Right hindlimb (tissue), 1 donor: ENCODE data around the gene STRA6.

Experiments
- DNase-seq: peaks from one replicate; pipeline ENCODE4 v3.0.0-alpha.2; 2018

STRA6 gene

DNA sequence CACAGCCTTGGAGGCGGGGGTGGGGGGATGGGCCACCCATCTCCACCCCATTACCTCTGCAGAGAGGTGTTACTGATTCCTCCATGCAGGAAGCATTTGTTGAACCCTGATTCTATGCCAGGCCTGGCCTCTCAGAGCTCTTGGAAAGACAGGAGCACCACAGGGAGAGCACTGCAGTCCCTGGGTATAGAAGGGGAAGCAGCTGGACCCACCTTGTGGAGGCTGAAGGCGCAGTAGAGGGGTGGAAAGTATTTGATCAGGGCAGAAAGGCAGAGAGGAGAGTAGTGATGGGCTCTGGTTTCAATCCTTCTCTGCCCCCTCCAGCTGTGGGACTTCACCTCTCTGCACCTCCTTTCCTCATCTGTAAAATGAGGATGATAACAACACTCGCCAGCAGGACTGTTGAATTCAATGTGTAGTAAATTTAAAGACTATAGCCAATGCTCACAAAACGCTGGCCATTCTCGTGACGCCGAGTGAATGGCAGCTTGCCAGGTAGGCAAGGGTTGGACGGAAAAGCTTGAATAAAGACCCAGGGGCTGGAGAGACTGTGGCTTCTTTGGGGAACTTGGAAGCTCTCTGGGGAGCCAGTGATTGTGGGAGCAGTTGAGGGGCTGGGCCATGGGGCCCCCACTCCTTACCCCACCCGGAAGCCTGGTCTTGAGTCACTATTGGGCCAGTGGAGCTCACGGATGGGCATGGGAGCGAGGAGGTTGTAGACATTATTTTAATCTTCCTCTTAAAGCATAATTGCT, 25.6 kb upstream of the STRA6 start:
- peak; percentile 63 for DNase-seq

DNA sequence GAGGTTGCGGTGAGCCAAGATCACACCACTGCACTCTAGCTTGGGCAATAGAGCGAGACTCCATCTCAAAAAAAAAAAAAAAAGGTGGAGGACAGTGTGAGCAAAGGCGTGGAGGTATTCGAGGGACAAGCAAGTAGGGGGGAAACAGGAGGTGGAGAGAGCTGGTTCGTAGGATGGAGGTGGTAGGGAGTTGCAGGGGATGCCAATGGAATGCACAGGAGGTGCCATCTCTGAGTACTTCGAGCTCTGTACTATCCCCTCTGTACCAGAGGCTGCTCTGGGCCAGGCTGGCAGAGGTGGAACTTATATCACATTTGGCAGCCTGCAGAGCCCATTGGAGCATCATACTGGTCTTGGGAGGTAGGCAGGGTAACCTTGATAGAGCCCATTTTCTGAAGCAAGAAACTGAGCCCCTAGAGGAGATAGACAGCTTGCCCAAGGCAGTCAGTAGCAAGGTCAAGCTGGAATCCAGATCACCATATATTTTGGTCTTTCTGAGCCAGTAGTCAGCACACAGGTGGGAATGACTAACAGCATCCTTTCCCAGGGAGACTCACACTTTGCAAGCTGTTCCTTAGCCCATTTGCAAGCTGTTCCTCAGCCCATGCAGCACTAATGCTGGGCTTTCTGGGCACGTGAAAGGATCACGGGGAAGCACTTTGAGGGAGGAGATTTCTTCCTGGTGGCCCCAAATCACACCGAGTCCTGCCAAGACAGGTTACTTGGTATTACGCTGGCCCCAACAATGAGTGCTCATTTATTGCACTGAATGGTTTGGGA, 24.4 kb upstream of the STRA6 start:
- DNase-seq: no peak

DNA sequence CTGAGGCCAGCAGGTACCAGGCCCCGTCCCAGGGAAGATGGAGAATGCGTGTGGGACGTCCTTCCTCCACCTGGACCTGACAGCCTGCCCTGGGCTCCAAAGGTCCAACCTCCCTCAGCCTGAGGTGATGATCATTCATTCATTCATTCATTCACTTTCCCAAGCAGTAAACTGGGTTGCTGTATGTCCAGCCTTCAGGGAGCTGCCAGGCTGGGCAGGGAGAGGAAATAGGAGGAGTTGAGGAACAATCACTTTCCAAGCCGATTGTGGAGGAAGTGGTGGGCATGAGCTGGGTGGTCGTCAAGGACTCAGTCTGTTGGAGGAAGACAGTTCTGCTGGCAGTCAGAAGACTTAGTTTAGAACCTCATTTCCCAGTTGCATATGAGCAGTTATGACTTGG, 23.3 kb upstream of the STRA6 start:
- no peak for DNase-seq

DNA sequence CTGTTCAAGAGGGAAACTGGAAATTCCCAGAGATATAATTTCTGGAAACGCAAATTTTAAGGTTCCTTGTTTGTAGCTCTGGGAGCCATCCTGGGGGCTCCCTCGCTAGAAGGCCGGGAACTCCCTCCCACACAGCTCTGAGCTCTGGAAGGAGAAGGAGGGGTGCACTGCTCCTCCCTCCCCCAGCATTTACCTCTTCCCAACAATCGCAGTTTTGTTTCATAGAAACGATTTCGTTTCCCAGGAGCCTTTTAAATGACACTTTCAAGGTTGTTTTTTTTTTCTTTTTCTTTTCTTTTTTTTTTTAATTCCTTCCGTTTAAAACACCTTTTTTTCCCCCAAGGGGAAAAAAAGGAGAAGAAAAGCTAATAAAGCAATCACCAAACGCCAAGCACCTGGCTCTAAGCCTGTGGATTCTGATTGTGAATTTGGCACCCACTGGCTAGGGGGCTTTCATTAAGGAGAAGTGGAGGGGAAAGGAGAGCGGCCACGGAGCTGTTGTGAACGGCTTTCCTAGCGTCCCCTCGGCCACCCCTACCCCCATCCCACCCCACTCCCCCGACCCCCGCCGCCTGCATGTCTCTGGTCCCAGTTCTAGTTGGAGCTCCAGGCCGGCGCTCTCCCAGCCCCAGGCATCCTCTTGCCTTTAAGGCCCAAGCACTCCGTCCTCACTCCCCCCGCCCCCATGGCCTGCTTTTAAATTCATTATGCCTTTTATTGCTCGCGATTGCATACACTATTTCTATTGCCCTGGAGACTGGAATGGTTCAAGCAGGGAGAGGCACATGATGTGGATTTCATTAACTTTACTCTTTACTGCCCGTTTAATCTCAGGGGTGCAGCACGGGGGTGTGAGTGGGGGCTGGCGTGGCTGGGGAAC, 19.9 kb upstream of the STRA6 start:
- no peak for DNase-seq

DNA sequence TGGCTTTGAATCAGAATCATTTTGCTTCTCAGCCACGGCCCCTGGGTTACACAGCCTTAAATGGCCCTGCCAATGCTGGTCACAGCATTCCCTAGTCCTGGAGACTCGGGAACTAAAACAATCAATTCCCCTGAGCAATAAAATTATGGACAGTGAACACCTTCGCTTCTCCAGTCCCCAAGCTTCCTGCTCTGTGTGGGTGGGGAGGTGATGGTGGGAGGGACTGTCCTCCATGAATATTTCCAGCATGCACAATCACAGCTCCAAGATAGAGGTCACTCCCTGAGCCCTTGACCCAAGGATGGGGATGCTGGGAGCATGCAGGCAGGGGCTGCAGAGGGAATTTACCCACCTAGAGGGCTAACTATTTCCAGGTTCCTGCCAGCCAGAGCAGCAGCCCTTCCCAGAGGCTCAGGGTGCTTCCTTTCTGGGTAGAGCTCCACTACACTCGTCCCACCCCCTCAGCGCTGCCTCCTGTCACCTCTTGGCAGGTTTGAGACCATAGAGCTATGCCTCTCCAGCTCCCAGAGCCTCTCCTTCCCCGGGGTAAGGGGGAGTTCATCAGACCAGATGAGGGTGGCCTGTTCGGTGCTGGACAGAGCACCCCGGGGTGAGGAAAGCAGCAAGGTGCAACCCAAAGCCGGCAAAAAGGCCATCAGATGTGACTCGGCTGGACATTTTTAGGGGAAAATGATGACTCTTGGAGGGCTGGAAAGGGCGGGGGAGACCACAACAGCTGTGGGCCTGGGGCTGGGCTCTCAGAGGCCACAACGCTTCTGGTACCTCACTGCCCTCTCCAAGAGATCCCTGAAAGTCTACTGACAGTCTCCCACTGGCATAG, 19.0 kb upstream of the STRA6 start:
- DNase-seq: no peak

DNA sequence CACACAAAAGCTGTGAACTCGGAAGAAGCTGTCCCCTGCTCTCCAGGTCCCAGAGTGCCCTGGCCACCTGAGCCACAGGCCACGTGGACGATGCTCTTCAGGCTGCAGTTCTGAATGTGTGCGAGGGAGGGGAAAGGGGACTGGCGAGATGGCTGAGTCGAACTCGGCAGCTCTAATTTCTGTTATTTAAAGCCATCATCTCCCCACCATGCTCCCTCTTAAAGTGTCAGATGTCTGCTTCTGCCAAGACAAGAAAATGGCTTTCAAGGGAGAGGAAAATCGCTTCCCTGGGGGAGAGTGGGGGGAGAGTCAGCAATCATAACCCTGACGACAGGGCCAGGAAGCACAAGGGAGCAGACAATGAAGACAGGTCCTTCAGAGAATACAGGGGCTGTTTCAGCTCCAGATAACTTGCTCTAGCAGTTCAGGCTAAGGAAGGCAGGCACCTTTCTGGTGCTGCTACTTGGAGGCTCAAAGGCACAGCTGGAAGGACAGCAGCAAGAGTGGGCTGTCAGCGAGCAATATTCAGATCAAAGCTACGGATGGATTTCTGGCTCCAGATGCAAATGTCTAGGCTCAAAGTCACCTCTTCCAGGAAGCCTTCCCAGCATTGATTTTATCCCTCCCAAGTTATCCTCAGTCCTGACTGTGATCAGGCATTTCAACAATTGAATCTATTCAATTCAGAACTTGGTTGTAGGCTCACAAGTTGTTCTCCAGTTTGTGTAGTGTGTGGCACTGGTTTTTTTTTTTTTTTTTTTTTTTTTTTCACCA, 18.1 kb upstream of the STRA6 start:
- no peak for DNase-seq

DNA sequence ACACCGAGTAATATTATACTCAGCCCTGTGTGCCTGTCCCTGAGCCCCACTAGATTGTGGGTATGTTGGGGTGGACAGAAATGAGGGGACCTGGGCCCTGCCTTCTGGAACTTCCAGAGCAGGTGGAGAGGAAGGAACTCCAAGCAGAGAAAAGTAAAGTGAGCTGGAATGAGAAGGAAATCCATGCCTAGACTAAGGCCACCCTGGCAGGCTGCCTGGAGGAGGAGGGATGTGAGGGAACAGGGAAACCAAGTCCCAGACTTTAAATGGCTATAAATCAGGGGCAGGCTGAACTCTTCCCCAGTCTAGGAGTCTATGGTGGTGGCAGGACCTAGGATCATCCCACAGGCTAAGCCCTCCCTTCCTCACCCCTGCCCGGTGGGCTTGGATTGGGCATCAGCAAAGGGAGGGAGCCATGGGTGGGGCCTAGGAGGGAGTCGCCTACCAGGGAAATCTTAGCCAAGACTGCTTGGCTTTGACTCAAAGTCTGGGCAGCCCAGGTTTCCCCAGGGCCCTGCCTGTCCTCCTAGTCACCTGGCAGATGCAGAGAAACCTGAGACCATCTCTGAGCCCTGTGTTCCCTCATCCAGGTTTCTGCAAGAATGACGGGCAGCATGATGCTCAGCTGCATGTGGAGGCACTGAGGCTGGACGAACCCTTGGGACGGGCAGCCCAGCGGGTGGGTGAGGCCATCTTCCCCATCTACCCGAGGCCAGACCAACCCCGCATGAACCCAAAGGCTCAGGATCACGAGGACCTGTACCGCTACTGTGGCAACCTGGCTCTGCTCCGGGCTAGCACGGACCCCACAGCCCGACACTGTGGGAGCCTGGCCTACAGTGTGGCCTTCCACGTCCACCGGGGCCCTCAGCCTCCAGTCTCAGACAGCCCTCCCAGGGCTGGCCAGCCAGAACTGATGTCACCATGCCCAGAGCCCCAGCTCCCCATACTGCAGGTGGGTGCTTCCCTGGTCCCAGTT, 15.6 kb upstream of the STRA6 start:
- no peak for DNase-seq

DNA sequence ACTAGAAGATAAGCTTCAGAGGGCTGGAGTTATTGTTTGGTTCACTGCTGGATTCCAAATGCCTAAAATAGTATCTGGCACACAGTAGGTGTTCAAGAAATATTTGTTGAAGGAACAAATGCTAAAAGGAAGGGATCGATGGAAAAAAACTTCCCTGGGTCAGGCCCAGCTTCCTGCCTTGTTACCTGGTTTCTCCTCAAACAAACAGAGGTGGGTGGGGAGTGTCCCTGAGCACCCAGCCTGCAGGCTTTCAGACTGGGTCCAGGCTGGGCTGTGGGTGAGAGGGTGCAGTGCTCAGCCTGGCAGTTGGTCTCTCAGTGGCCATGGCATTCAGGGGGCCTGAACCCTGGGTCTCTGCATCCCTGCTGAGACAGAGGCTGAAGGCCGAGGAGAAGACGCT, 14.4 kb upstream of the STRA6 start:
- DNase-seq: no peak

DNA sequence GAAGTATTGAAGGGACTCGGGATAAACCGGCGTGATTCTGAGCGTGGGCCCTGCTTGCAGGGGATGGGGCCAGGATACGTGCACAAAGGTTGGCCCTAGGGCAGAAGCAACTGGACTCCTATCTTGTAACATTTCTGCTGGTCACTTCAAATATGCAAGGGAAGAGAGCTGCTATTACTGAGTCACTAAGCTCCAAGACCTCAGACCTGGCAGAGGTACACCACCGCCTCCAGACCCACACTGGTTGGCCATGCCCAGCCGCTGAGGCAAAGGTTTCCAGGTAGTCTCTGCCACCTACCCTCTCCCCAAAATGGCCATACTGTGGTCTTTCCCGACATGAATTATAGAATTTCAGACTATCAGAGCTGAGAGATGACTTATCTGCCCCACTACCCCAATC, 13.4 kb upstream of the STRA6 start:
- DNase-seq: no peak

DNA sequence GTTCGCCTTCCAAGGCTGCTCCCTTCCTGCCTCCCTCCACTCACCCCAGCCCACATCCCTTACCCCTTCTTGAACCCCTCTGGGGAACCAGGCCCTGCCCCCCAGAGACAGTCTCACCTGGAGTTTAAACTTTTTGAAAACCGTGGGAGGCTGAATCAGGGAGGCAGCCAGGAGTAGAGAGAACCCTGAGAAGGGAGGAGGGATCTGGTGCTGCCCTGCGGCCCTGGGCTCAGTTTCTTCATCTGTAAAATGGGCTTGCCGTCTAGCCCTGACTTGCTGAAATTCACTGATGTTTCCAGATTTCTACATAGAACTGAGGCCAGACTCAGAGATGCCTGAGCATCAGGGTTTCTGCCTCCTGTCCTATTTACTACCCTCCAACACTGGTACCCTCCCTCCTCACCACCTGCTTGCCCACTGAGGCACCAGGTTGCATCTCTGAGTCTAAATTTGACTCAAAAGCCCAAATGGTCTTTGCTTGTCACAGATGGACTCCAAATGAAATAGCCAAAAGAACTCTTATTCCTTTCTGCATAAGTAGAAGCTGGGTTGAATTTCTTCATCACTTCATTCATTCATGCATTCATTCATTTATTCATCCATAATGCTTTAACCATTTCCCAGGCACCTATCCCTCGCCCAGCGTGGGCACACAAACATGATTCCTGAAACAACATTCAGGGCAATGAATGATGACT, 11.9 kb upstream of the STRA6 start:
- DNase-seq: no peak

DNA sequence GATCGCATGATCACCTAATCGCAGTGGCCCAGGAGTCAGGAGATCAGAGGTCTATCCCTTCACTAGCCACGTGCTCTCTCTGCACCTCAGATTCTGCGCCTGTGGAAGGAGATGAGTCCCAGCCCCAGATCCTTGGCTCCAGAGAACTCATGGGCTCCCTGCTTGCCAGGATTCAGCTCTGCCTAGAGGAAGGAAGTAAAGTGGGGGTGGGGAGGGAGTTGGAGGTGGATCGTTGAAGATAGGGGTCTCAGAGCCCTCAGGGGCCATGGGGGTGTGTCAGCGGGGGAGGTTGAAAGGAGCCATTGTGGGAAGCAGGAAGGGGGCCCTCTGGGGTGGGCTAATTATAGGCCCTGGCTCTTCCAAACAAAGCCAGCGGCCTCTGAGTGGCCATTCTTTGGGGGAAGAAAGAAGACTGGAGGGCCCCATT, 11.3 kb upstream of the STRA6 start:
- DNase-seq: peak; percentile 67

DNA sequence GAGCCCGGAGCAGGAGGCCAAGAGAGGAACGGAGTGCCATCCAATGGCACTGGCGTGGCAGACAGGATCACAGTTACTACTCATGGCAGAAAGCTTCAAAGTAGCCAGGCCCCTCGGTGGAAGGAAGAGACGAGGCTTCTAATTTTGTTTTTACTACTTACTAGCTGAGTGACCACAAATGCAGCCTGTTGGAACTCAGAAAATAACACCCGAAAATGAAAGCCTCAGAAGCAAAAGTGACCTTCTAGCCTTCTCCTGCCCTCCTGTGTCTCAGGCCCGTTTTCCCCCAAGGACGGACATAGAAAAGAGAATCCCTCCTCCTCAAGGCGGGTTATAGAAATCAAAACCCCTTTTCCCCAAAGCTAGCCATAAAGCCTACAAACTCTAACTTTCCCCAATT, 9.9 kb upstream of the STRA6 start:
- DNase-seq: no peak

DNA sequence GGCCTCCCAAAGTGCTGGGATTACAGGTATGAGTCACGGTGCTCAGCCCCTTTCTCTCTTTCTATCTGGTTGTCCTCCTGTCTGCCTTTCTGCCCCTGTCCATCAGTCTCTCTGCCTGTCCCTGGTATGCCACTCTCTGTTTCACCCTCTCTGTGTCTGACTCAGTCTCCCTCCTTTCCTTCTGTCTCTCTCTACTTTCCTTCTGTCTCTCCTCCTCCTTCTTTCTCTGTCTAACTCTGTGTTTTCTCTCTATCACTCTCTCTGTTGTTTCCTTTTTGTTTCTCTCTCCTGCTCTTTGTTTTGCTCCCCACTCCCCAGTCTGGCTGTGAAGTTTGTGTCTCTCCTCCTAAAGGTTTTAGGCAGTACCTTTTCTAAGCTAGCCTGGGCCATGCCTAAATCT, 9.1 kb upstream of the STRA6 start:
- DNase-seq: no peak

DNA sequence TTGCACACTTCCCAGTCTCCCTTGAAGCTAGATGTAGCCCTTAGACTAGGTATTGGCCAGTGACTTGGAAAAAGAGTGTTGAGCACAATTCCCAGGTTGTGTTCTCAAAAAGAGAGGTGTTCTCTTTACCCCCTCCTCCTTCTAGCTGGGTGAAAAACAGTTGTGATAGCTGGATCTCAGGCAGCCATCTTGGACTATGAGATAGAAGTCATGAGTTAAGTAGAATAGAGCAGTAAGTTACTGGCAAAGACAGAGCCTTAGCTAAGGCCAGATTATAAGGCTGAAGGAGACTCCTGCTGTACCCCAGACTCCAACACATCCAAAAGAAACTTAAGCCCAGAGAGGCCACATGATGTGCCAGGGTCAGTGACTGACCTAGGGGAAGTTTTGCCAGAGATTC, 8.1 kb upstream of the STRA6 start:
- no peak for DNase-seq

DNA sequence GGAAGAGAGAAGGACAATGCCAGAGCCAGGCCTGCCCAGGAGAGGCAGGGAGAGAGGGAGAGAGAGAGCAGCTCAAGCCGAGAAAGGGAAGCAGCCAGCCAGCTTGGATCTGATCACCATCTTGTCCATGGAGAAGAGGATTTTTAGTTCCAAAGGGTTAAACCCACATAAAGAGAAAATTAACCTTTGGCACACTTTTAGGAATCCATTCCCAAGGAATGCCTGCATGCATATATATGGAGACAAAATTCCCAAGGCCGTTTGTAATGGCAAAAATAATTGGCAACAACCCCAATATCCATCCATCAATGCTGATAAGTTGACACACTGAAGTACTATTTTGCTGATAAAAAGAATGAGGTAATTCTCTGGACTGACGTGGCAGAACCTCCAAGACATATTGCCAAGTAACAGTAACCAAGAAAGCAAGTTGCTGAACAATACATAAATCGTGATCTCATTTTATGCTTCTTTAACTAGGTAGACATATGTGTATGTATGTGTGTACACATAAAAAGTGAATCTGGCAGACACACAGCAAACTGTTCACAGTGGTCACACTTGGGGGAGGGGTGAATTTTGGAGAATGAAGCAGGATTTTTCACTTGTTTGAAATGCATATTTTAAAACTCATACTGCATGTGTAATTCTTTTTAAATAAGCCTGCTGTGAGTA, 7.5 kb upstream of the STRA6 start:
- no peak for DNase-seq

DNA sequence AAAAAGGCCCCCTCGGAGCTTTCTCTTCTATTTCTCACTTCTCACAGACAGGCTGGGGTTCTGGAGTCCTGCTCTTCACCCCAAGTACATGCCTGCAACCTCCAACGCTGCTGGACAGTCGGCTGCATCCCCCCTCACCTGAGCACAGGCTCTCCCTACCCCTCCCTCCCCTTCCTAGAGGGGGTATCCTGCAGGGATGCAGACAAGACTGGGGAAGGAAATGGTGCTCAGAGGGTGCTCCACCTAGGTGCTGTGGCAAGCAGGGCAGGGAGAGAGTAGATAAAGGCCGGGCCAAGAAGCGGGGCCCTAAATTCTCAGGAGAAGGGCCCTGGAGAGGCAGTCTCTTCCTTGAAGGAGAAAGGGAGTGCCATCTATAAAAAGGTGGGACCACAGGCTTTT, 7.0 kb upstream of the STRA6 start:
- DNase-seq: no peak

DNA sequence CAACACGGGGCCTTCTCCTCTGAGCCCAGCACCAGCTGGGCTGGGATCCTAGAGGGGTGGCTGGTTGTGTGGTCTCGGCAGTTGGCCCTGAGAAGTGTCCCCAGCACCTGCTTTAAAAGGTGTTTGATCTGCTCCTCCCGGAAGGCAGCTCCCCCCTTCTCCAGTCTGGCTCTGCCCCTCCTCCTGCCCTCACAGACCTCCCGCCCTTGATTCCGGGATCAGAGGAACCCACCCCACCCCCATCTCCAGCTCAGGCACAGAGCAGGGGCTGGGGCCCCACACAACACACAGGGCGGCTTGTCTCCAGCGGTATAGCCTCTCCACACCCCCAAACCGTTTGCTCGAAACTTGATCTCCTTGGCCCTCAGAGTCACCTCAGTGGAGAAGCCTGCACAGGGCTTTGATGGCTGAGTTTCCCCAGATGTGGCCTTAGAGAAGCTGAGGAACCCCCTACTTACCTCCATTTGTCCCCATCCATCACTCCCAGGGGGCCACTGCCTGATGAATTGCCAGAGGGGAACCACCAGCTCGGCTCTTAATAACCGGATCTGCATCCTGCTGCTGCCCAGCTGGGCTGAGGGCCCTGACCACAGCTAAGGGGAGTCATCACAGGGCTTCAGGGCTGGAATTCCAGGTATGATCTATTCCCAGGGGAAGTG, 6.4 kb upstream of the STRA6 start:
- DNase-seq: peak; percentile 70

DNA sequence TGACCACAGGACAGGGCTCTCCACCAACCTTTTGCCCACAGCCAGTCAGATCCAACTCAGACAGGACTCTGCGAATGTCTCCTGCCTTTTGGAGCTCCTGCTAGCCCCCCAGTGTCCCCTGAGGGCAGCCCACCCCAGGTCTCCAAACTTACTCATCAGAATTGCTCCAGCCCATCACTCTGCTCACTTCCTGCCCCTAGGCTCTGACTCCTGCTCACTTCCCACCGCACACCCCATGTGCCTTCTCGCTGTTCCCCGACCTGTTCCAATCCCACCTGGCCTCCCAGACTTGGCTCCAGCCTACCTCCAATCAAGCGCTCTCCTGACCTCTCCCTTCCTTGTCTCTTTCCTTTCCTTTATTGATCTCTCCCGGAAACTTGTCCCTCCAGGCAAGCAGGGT, 5.9 kb upstream of the STRA6 start:
- no peak for DNase-seq
